NB4 (cell line): ENCODE measurements around the gene EVI5.

Experiments
- DNase-seq: peaks from one replicate; pipeline ENCODE4 v3.0.0; 2010; ENCODE audit warnings: low read depth
- H3K4me3 ChIP-seq: one replicate; pipeline ENCODE4 v1.5.1; 2011; ENCODE audit warnings: mild to moderate bottlenecking, low read depth, low read length, moderate library complexity
- MAX ChIP-seq: IDR thresholded peaks from 2 replicates; pipeline ENCODE4 v1.6.1; 2011; ENCODE audit warnings: low read depth, low read length
- MYC ChIP-seq: IDR thresholded peaks from 2 replicates; pipeline ENCODE4 v1.6.1; 2011; ENCODE audit warnings: low read depth, low read length
- POLR2A ChIP-seq: IDR thresholded peaks from 2 replicates; pipeline ENCODE4 v1.6.1; 2011; ENCODE audit warnings: mild to moderate bottlenecking; ENCODE audit not compliant: insufficient read length; ENCODE audit errors: extremely low read depth
- TF ChIP-seq, protein P1 (sequence below): IDR thresholded peaks from one replicate; pipeline ENCODE4 v1.5.1; 2012; ENCODE audit warnings: low read depth, low read length

The EVI5 gene

GRCh38 chr1:92583821-92584760 is 200.8 kb downstream of the EVI5 start:
- no peak for TF ChIP-seq MAX
- TF ChIP-seq POLR2A, result no peak
- no peak; the same call in 1 of the 2 replicates for TF ChIP-seq MYC
- TF ChIP-seq, protein P1, sequence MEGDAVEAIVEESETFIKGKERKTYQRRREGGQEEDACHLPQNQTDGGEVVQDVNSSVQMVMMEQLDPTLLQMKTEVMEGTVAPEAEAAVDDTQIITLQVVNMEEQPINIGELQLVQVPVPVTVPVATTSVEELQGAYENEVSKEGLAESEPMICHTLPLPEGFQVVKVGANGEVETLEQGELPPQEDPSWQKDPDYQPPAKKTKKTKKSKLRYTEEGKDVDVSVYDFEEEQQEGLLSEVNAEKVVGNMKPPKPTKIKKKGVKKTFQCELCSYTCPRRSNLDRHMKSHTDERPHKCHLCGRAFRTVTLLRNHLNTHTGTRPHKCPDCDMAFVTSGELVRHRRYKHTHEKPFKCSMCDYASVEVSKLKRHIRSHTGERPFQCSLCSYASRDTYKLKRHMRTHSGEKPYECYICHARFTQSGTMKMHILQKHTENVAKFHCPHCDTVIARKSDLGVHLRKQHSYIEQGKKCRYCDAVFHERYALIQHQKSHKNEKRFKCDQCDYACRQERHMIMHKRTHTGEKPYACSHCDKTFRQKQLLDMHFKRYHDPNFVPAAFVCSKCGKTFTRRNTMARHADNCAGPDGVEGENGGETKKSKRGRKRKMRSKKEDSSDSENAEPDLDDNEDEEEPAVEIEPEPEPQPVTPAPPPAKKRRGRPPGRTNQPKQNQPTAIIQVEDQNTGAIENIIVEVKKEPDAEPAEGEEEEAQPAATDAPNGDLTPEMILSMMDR, result no peak
- H3K4me3 ChIP-seq, result peak overlapping the region; percentile 59
- peak; percentile 88 for DNase-seq

DNA sequence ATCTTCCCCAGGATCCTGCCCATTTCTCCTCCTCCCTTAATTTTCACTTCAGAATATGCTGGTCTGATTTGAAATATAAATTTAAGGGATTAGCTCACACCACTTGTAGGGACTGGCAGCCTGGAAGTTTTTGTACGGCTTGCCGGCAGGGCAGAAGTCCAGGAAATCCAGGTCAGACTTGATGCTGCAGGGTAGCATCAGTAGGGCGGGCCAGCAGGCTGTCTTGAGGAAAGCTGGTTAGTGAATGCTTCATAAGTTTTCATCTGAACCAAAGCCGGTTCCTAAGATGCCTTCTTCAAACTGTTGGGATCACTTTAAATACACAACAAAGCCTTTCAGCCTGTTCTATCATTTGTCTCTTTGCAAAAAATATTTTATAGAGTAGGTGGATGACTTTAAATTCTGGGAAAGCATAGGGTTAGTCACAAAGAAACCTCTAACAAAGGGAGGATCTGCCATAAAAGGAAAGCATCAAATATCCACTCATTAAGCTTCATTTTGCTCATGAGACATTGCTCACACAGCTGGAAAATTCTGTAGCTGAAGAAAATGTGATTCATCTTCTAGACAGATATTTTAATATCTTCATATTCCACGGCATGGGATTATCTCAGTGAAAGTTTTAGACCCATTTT is 207.5 kb downstream of the EVI5 start:
- H3K4me3 ChIP-seq, result no peak overlapping the region
- TF ChIP-seq MAX (no peak), POLR2A (no peak), MYC (no peak)
- TF ChIP-seq, protein P1, result no peak
- DNase-seq, result no peak

GRCh38 chr1:92575123-92575522 is 209.8 kb downstream of the EVI5 start:
- H3K4me3 ChIP-seq, result no peak overlapping the region
- no peak for TF ChIP-seq MYC
- no peak for TF ChIP-seq MAX
- no peak for TF ChIP-seq POLR2A
- TF ChIP-seq, protein P1, result no peak
- no peak for DNase-seq

DNA sequence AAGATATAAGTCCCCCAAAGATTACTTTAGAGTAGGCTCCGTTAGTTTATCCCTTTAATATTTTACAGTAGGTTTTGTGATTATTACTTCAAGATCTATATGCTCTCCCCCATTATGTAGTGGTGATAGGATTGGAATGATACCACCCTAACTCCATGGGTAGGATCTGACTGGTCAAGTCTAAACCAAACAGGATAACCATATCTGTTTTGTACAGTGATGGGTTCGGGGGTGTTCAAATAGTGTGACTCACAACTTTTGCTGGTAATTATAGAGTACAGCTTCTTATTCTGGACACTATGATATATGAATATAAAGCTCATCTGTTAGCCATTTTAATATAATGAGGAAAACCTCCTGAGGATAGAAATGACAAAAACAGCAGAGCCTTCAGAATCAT is 212.4 kb downstream of the EVI5 start:
- DNase-seq, result no peak
- no peak overlapping the region for H3K4me3 ChIP-seq
- TF ChIP-seq POLR2A (no peak), MAX (no peak), MYC (no peak)
- TF ChIP-seq, protein P1, result no peak

DNA sequence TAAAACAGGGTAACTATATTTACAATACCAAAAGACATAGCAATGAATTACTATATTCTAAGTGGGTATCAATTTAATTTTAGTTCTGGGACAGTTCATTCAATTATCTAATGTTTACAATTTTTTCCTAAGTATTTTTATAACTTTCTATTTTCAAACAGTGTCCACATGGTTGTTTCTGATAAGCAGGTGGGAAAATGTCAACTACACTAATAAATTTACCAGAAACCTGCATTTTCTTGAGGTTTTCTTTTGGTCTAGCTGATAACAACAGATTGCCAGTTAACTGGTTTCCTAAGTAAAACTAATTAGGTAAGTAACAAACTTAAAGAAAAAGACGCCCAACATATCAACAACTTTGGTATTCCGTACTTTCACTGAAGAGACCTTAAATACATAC is 213.3 kb downstream of the EVI5 start:
- no peak overlapping the region for H3K4me3 ChIP-seq
- TF ChIP-seq, protein P1, result no peak
- TF ChIP-seq MYC (no peak), POLR2A (no peak), MAX (no peak)
- no peak for DNase-seq
